Measurements from ENCODE around the gene FOXA1. TPM values are rescaled to one million over a fixed set of nuclear protein-coding genes. Genes with fewer than 3 reads are reported as not detected.
A peak's percentile ranks its signal among the peaks of the same experiment; 100 is the strongest.

FOXA1 gene
- total and polyA plus RNA-seq, 4 donors, result 14.3 to 67.2 (median 23.6) TPM

DNA sequence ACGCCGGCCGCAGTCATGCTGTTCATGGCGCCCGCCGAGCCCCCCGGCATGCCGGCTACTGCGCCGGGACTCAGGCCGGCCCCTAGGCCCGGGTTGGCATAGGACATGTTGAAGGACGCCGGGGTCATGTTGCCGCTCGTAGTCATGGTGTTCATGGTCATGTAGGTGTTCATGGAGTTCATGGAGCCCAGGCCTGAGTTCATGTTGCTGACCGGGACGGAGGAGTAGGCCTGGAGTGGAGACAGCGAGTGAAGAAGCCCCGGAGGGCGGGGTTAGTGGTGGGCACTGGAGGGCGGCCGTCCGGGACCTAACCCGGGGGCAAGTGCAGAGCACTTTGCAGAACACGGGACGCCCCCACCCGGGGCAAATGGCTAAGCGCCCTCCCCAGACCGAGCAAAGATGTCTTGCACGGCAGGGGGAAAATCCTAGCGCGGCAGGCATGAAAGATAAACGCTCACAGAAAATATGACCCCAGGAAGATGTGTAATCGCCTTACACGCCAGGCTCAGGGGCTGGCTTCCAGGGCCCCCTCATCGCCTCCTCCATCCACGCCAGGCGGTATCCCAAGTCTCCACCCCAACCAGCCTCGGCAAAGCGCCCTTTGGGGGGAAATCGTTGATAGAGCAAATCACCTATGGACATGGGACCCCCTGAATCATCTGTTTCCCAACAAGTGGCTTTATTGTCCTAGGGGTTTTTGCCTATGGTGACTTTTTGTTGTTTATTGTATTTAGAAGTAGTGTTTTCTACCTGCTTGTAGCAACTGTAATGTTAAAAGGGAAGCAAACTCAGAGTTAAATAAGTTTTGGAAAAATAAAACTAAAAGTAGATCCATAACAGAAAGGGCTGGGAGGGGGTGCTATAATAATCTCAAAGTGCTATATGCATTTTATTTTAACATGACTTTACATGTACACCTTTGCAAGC is 2.3 kb downstream of the FOXA1 start:
- peak overlapping the region in 1 of 2 donors; percentile 86 for H3K27ac ChIP-seq (ENCODE audit: low read depth in 1 of 2, low read length in 1 of 2)
- ATAC-seq (ENCODE audit: insufficient read depth, low FRiP score), result no peak
- H3K9me3 ChIP-seq (ENCODE audit: control insufficient read depth in 4 of 4, insufficient read depth in 3 of 4, low read length in 3 of 4), result peaks cover 0 to 16% (median 0%) of the 10 kb centered on the region in 4 donors
- H3K27me3 ChIP-seq (ENCODE audit: control insufficient read depth in 3 of 3, insufficient read depth in 3 of 3, low read length in 2 of 3), result peaks cover 6 to 81% (median 78%) of the 10 kb centered on the region in 3 donors
- no peaks in the 10 kb centered on the region for H3K36me3 ChIP-seq (ENCODE audit: control insufficient read depth in 4 of 4, insufficient read depth in 4 of 4, low read length in 4 of 4)
- peak overlapping the region; percentile 36 for H3K4me3 ChIP-seq
- DNase-seq, result peak in 2 of 3 donors; percentile 26 to 28
- 7 to 10% methylated on average over 42 of the region's 42 CpGs for WGBS, 2 donors
- no peak for TF ChIP-seq CTCF (IDR thresholded peaks at IDR 0.05; ENCODE audit: control extremely low read depth, extremely low read depth)
- H3K4me1 ChIP-seq (ENCODE audit: control insufficient read depth in 5 of 5, insufficient read depth in 5 of 5, low read length in 5 of 5), result peaks cover 0 to 9% (median 3%) of the 10 kb centered on the region in 5 donors
- H3K9ac ChIP-seq (ENCODE audit: insufficient read depth in 1 of 2, low read length in 2 of 2), result peak overlapping the region; percentile 30 to 72

DNA sequence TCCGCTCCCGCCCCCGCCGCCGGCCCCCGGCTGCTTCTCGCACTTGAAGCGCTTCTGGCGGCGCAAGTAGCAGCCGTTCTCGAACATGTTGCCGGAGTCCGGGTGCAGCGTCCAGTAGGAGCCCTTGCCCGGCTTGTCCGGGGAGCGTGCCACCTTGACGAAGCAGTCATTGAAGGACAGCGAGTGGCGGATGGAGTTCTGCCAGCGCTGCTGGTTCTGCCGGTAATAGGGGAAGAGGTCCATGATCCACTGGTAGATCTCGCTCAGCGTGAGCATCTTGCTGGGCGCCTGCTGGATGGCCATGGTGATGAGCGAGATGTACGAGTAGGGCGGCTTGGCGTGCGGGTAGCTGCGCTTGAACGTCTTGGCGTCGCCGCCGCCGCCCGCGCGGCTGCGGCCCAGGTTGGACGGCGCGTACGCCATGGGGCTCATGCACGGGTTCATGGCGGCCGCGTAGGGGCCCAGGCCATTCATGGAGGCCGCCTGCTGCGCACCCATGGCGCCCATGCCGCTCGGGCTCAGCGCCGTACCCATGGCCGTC is 3.0 kb downstream of the FOXA1 start:
- no peak for TF ChIP-seq CTCF (IDR thresholded peaks at IDR 0.05; ENCODE audit: control extremely low read depth, extremely low read depth)
- H3K4me1 ChIP-seq (ENCODE audit: control insufficient read depth in 5 of 5, insufficient read depth in 5 of 5, low read length in 5 of 5), result peaks cover 0 to 9% (median 3%) of the 10 kb centered on the region in 5 donors
- H3K9me3 ChIP-seq (ENCODE audit: control insufficient read depth in 4 of 4, insufficient read depth in 3 of 4, low read length in 3 of 4), result peaks cover 0 to 14% (median 0%) of the 10 kb centered on the region in 4 donors
- no peaks in the 10 kb centered on the region for H3K36me3 ChIP-seq (ENCODE audit: control insufficient read depth in 4 of 4, insufficient read depth in 4 of 4, low read length in 4 of 4)
- DNase-seq (peak in 2 of 3 donors; percentile 27 to 46), ATAC-seq (ENCODE audit: insufficient read depth, low FRiP score) (no peak)
- H3K27me3 ChIP-seq (ENCODE audit: control insufficient read depth in 3 of 3, insufficient read depth in 3 of 3, low read length in 2 of 3), result peaks cover 6 to 81% (median 78%) of the 10 kb centered on the region in 3 donors
- H3K4me3 ChIP-seq, result peak overlapping the region; percentile 20
- peak overlapping the region in 1 of 2 donors; percentile 86 for H3K27ac ChIP-seq (ENCODE audit: low read depth in 1 of 2, low read length in 1 of 2)
- WGBS, 2 donors, result 8% methylated on average over 48 to 58 of the region's 58 CpGs
- H3K9ac ChIP-seq (ENCODE audit: insufficient read depth in 1 of 2, low read length in 2 of 2), result peak overlapping the region in 1 of 2 donors; percentile 72

DNA sequence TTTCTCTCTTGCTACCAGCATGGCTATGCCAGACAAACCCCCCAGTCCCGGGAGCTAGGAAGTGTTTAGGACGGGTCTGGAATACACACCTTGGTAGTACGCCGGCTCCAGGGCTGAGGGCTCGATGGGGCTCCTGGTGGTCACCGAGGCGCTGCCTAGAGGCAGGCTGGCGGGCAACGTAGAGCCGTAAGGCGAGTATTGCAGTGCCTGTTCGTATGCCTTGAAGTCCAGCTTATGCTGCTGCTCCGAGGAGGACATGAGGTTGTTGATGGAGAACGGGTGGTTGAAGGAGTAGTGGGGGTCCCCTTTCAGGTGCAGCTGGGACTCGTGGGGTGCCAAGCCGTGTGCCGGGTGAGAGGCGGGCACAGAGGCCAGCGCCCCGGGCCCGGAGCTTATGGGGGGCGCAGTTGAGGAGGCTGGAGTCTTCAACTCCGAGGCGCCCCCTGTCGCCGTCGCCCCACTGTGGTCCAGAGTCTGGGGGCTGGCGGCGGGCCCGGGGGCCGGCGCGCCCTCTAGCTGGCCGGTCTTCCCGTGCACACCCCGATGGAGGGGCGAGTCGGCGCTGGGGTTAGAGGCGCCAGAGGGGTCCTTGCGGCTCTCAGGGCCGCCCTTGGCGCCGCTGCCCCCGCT is 3.6 kb downstream of the FOXA1 start:
- Histone ChIP-seq H3K9me3 (ENCODE audit: control insufficient read depth in 4 of 4, insufficient read depth in 3 of 4, low read length in 3 of 4) (peaks cover 0 to 14% (median 0%) of the 10 kb centered on the region in 4 donors), H3K9ac (ENCODE audit: insufficient read depth in 1 of 2, low read length in 2 of 2) (peak overlapping the region; percentile 19 to 58), H3K27ac (ENCODE audit: low read depth in 1 of 2, low read length in 1 of 2) (peak overlapping the region in 1 of 2 donors; percentile 86), H3K27me3 (ENCODE audit: control insufficient read depth in 3 of 3, insufficient read depth in 3 of 3, low read length in 2 of 3) (peaks cover 6 to 81% (median 78%) of the 10 kb centered on the region in 3 donors), H3K36me3 (ENCODE audit: control insufficient read depth in 4 of 4, insufficient read depth in 4 of 4, low read length in 4 of 4) (no peaks in the 10 kb centered on the region), H3K4me3 (peak overlapping the region; percentile 48), H3K4me1 (ENCODE audit: control insufficient read depth in 5 of 5, insufficient read depth in 5 of 5, low read length in 5 of 5) (peaks cover 0 to 9% (median 3%) of the 10 kb centered on the region in 5 donors)
- WGBS, 2 donors, result 4 to 8% methylated on average over 36 to 45 of the region's 45 CpGs
- DNase-seq (peak; percentile 45 to 67 (median 63)), ATAC-seq (ENCODE audit: insufficient read depth, low FRiP score) (no peak)
- no peak for TF ChIP-seq CTCF (IDR thresholded peaks at IDR 0.05; ENCODE audit: control extremely low read depth, extremely low read depth)

All from lung (tissue), 12 donors.